Stimulated activated CD8-positive, alpha-beta memory T cell treated with anti-CD3 and anti-CD28 coated beads, Interleukin-7, amount 100 ng/mL, for 1 hour (primary cell): Measurements from ENCODE around the gene SREBF1.

ENCODE experiments used
- DNase-seq, 2 donors: peaks; one replicate each; pipeline ENCODE4 v3.0.0-alpha.2; 2020; ENCODE audit warnings: low read depth in 2 of 2

SREBF1 gene

DNA sequence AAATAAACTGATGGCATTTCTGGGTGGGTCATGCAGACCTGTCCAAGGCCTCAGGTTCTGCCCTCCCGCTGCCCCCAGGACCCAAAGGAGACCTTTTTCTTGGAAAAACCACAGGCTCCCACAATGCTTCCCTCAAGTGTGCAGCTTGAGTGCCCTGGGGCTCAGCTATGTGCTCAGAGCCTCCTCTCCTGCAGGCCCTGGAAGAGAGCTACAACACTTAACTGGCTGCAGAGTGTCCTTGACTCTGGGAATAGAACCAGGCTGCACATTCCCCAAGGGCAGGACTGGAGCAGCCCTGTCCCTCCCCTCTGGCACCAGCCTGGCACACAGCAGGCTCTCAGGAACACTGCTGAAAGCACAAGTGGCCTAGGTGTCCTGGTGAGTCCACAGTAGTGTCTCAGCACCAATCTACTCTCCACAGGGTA lies 4.8 kb upstream of the SREBF1 start:
- no peak for DNase-seq

DNA sequence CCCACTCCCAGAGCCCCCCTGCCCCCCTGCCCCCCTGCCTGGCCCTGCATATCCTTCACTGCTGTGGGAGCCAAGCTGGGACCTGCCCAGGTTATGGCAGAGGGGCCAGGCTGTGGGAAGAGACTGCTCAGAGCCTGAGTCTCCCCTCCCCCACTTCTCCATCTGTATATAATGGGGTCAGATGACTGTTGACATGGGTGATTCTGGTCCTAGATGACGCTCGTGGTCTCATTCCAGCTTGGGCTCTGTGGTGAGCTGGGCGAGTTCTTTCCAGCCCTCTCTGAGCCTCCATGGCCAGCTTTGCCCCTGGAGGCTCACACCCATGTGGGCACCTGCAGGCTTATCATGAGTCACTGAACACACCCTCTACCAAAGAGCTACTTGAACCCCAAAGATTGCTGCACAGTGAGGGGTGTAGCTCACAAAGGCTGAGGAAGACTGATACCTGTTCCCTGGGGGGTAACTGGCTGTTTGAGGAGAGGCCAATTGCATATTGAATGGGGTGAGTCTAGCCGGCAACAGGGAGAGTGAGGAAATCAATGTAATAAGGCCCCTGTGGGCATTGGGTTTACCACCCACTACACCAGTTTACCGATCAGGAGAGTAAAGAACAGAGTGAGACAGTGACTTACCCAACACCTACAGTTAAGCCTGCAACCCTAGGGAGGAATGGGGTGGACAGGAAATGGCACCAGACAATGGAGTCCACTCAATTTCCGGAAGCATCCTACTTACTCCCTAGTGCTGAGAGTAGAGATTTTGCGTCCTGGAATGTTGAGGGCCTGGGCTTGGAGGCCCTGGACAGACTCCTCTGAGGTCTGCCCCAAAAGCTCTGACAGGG lies 4.2 kb upstream of the SREBF1 start:
- DNase-seq = no peak

DNA sequence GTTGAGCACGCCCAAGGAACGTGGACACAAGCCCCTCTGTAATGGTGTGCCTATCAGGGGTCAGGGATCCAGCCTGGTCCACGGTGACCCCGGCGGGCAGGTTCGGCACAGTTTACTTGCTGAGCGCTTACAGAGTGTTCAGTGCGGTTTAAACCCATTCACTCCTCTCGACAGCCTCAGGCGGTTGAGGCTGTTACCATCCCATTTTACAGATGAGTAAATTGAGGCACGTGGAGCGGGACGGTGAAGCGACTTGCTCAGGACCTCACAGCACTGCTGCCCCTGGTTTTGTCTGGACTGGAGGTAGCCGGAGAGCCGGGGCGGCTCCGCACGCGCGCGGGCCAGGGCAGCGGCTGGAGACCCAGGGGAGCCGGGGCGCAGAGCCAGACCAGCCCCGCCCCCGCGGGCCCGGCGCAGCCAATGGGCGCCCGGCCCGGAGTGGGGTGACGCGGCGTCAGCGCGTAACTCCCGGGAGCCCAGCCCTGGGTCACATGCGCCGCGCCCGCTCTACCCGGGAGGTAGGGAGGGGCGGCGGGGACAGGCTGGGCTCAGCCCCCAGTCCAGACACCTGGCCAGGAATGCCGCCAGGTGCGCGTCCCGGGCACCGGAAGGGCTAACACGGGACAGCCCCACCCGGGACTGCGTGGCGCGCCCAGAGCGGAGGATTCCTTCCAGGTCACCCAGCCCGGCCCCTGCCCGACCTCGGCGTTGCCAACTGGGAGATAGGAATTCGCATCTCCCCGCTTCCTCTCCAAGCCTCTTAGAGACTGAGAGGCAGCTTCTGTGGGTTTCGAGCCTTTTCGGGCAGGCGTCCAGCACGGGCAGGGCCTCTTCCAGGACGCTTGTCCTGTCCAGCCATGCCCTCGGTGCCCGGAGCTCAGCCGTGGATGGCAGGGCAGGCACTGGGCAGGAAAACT lies 3.3 kb upstream of the SREBF1 start:
- DNase-seq = peak; percentile 57 to 62

DNA sequence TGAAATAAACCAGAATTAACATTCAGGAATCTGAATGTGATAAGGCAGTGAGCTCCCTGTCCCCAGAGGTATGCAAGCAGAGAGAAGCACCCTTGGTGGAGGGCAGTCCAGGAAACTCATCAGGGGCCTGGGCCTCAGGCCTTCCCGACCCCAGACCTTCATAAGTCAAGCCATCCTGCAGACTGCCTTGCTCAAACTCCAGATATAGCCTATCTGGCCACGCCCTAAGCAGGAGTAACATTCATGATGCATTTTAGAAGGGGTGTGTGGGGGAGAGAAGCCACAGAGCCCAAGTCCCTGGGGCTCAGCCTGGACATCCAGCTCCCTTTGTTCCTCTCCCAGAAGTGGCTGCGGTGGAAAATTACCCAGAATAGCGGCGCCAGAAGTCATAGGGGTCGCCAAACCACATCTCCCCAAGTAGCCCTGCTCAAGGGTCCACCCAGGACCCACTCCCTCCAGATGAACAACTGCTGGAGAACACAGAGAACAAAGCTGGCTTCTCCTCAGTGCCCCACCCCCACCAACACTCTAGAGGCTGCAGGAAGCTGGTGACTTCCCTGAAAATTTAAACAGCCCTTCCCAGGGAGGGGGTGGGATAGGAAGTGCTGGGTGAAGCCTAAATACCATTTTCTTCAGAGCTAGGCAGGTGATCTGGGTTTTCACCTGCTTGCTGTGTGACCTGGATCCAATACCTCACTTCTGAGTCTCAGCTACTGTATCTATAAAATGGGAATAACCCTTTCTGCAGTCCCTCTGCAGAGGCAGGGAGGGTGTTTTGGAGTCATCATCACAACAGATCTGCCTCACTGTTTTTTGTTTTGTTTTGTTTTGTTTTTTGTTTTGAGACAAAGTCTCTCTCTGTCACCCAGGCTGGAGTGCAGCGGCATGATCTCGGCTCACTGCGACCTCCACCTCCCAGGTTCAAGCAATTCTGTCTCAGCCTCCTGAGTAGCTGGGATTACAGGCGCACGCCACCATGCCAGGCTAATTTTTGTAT lies 1.5 kb upstream of the SREBF1 start:
- no peak for DNase-seq

DNA sequence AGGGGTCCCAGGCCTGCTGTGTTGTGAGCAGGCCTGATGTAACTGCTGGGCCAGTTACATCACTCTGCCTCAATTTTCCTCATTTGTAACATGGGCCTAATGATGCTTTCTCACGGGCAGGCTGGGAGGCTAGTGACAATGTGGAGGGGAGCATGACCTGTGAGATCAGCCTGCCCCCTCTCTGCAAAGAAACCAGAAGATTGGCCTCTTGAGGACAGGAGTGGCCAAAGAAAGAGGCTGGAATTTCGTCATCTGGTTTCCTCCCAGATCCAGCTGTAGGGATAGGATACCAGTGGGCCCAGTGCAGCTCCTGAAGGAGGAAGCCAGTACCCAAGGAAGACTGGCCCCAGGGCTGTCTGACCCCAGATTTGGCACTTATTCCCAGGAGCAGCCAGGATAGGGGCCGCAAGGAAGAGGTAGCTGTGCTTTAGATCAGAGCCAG lies 615 bp upstream of the SREBF1 start:
- no peak for DNase-seq

DNA sequence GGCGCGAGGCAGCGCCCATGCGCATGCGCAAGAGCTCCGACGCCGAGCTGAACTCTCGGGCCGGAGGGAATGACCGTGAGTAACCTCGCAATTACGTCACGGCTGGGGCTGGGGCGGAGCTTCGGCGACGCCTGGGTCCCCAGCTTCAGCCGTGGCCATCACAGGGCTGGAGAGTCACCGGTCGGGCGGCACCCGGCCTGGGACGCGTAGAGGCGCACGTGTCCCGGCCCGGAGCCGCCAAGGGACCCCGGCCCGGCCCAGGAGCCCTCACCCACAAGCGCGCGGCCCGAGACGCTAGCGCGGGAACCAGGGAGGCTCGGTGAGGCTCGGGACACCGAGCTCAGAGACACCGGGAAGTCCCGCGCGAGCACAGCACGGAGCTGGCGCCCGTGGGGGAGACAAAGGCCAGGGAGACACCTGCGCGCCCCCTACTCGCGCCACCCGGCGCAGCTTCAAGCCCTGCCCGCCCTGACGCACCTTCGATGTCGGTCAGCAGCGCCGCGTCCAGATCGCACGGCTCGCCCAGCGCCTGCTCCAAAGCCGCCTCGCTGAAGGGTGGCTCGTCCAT lies 452 bp downstream of the SREBF1 start:
- peak; percentile 93 to 94 for DNase-seq

DNA sequence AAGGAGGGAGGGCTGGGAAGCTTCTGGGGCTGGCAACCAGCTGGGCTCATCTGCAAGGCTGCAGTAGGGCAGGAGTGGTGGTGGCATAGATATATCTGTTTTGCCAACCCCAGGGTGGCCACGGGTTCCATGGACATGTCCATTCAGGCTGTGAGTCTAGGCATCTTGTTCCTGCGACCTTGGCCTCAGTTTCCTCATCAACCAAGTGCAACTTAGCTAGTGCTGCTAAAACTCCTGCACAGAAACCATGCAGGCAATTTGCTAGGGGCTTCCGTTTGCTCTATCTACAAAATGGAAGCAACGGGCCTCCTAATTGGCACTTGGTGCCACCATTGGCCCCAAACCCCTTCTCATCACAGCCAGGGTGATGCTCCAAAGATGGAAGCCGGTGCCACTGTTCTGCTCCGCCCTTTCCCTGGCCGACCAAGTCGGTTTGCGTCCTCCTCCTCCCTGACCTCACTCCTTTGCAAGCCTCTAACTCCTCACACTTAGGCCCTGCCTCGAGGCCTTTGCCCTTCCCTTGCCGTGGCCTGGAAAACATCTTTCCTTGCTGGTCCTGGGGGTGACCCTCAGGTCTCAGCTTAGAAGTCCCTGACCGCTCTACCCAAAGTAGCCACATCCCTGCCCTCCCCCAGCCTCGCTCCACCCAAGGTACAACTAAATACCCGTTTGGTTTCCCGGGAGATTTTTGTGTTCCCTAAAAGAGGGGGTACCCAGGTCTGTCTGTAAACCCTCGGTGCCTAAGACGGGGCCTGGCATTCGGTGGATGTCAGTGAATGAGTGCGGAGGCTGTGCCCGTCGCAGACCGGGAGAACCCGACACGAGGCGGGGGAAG lies 1.2 kb downstream of the SREBF1 start:
- no peak for DNase-seq

DNA sequence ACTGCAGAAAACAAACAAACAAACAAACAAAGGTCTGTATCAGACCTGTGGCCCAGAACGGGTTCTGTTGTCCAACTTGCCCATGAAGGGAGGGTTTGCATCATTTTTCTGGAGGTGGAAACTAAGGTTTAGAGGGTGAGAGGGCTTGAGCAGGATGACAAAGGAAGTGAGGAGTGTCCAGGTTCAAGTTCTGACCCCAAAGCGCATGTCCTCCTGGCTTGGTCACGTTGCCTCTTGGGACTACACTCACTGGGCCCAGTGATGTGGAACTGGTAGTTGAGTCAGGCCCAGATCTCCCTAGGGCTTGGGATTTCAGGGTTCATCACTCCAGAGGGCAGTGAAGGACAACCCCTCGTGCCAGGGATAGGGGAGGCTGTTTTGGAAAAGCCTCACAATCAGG lies 1.8 kb downstream of the SREBF1 start:
- no peak for DNase-seq

DNA sequence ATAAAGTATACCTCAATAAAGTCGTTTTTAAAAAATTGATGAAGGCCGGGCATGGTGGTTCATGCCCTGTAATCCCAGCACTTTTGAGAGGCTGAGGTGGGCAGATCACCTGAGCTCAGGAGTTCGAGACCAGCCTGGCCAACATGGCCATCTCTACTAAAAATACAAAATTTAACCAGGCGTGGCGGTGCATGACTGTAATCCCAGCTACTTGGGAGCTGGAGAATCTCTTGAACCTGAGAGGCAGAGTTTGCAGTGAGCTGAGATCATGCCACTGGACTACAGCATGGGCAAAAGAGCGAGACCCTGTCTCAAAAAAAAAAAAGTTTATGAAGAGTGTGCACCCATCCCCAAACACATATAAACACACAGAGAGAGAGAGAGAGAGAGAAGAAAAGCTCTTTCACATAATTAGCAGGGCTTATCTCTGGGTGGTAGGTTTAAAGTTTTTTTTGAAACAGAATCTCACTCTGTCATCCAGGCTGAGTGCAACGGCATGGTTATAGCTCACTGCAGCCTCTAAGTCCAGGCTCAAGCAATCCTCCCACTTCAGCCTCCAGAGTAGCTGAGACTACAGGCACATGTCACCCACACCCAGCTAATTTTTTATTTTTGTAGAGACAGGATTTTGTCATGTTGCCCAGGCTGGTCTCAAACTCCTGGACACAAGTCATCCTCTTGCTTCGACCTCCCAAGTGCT lies 3.0 kb downstream of the SREBF1 start:
- DNase-seq = no peak

DNA sequence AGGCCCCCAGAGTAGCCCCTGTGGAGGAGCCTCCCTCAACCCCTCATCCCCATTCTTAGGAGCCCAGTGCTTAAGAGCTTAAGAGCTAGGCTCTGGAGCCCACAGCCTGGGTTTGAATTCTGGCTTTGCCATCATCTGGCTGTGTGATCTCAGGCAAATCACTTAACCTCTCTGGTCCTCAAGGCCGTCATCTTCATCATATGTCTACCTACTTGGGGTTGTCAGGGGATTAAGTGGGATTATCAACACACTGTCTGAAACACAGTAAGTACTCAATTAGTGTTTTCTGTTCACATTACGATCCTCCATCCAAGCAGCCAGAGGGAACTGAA lies 4.8 kb downstream of the SREBF1 start:
- DNase-seq = no peak

DNA sequence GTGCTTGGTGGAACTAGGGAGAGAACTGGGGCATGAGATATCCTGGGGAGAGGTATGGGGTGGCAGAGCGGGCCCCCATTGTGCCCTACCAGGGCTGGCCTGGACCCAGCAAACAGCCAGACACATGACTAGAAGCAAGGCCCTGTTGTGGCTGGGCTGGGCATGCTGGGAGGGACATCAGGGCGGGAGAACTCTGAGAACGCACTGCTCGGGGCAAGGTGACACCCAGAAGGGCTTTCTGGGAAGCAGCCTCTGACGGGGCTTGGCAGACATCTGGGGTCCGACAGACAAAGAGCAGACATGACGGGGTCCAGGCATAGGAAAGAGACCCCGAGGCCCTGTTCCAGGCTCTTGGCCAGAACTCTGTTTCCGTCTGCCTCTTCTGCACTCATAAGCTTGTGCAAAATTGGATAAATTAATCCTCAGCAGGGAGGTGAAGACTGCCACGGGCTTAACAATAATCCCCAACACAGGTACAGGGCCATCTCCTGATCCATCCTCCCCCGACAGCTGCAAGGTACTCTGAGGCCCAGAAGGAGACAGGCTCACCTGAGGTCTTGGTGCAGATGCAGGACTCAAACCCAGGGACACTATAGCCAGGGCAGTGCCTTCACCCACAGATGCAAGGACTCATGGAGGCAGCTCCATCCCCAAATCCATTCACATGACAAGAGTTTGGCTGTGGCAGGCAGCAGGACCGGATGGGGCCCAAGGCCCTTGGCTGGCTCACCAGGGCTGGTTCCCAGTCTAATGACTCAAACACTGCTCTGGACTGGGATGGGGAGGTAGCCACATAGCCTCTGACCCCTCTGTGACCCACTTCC lies 5.4 kb downstream of the SREBF1 start:
- DNase-seq = no peak

DNA sequence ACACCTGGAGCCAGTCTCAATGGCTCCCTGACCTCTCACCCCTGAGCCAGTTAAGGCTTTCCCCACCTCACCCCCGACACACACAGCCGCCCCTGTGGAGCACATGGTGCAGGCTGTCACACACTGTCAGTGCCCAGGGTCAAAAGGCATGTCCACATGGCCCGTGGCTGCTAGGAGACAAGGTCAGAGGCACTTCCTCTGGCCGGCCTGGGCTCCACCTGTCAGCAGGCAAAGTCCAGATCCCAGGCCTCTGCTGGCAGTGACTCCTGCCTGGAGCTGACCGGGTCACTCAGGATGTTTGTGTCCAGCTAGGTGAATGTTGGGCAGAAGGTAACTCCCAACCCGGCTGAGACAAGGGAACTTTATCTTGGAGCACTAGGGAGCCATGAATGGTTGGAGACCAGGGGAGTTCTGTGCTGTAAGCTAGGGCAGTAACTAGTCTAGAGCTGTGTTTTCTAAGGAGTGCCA lies 6.0 kb downstream of the SREBF1 start:
- no peak for DNase-seq

DNA sequence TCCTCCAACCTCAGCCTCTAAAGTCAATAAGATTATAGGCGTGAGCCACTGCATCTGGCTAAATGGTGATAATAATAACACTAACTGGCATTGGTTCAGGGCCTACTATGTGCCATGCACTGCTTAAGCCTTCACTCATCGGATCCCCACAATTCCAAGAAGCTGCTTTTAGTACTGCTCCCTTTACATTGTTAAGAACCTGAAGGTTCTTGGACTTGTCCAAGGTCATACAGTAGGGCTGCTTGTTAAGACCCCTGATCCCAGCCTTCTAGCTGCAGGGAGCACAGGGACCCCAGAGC lies 6.6 kb downstream of the SREBF1 start:
- DNase-seq = no peak

DNA sequence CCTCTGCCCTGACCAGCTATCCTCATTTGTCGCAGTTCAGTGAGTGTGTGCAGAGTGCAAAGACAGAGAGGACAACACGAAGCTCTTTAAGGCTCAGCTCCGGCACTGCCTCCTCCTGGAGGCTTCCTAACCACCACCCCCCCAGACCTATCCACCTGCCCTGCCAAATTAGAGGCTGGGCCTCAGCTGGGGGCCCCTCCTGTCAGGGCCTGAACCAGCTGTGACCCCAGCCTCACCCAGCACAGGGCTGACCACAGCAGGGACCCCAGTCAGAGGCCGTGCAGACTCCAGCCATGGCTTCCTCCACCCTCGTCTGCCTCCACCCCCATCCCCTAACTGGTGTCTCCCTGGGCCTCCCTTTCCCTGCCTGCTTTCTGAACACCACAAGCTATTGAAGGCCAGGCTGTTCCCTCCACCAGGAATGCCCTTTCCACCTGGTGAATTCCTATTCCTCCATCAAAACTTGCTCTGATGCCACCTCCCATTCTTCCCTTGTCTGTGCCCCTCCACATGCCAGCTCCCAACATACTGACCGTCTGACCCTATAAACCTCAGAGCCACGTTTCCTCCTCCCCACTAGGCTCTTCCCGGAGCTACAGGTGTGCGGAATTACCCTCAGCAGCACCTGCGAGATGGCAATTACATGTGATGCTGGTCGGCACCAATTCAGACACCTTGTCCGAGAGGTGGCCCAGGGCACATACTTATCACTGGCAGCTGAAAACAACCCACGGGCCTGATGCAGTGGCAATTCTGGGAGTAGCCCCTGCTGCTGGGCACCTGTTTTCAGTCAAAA lies 8.8 kb downstream of the SREBF1 start:
- DNase-seq = no peak

DNA sequence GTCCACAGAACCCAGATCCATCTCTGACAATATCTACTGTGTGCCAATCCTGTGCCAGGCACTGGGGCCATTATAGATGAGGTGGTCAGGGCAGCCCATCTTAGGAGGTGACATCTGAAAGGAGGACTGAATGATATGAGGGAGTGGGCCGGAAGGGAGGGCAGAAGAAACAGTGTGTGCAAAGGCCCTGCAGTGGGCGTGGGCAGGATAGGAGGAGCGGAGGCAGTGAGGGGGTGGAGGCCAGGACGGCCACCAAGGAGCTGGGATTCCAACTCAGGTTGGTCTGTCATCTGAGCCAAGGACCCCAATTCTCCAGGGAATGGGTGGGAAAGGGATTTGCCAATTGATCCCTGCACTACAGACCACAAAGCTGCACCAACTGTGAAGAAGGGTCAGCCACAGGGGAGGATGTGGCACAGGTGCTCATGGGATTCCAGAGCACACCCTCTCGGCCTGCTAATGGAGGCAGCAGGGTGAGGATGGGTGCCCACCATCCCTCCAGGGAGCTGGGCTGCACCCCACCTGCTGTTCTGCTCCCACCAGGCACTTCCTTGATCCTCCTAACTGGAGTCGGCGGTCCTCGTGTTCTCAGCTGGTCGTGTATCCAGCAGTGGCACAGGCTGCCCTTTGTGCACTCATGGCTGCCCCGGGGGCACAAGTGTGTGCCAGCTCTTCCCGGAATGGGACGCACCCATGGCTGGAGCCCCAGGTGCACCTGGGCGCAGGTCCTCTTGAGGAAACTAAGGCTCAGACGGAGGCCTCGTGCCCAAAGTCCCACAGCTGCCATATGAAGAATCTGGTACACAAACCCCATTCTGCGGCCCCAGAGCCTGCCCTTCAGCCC lies 9.6 kb downstream of the SREBF1 start:
- DNase-seq = no peak

DNA sequence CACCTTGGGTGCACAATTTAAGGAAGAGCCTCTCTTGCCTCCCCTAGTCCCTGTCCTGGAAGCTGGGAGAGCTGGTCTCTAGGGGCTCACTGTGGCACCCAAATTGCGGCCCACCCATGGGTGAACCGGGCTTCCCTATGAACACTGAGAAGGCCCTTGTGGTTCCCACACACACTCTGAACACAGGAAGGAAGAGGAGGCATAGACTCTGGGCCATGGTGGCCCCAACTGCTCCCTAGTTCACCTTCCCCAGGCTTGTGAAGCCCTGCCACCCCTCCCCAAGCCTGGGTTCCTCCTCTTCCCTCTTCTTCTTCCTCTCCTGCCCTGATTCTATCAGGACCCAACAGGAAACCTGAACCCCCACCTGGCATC lies 10.5 kb downstream of the SREBF1 start:
- no peak for DNase-seq
